NT2/D1 (cell line): Measurements from ENCODE around the gene RFX3.

Source experiments
- DNase-seq: peaks from one replicate; pipeline ENCODE4 v3.0.0-alpha.2; 2011; ENCODE audit warnings: low read depth, low spot score
- H3K27me3 ChIP-seq: 2 replicates; pipeline ENCODE4 v1.6.0; 2011; ENCODE audit warnings: mild to moderate bottlenecking; ENCODE audit not compliant: insufficient read length, insufficient read depth
- H3K36me3 ChIP-seq: 2 replicates; pipeline ENCODE4 v1.6.1; 2011; ENCODE audit warnings: mild to moderate bottlenecking, low read length, mixed read lengths; ENCODE audit not compliant: insufficient read depth, insufficient read length
- H3K4me1 ChIP-seq: 2 replicates; pipeline ENCODE4 v1.5.1; 2011; ENCODE audit not compliant: insufficient read depth, insufficient read length
- H3K4me3 ChIP-seq: 2 replicates; pipeline ENCODE4 v1.5.1; 2011; ENCODE audit warnings: low read depth; ENCODE audit not compliant: insufficient read length
- H3K9ac ChIP-seq: 2 replicates; pipeline ENCODE4 v1.6.0; 2011; ENCODE audit warnings: low read depth; ENCODE audit not compliant: insufficient read length
- H3K9me3 ChIP-seq: 2 replicates; pipeline ENCODE4 v1.5.1; 2011; ENCODE audit warnings: mild to moderate bottlenecking, low read length; ENCODE audit not compliant: insufficient read depth
- SUZ12 ChIP-seq: IDR thresholded peaks from 2 replicates; pipeline ENCODE4 v1.6.1; 2011; ENCODE audit not compliant: insufficient read length, insufficient read depth; ENCODE audit errors: extremely low read depth
- YY1 ChIP-seq: IDR thresholded peaks from 2 replicates; pipeline ENCODE4 v1.6.1; 2011; ENCODE audit not compliant: insufficient read length, insufficient read depth
- ZNF274 ChIP-seq: IDR thresholded peaks from 2 replicates; pipeline ENCODE4 v1.6.1; 2011; ENCODE audit warnings: mild to moderate bottlenecking, low read depth, low read length

RFX3 gene

DNA sequence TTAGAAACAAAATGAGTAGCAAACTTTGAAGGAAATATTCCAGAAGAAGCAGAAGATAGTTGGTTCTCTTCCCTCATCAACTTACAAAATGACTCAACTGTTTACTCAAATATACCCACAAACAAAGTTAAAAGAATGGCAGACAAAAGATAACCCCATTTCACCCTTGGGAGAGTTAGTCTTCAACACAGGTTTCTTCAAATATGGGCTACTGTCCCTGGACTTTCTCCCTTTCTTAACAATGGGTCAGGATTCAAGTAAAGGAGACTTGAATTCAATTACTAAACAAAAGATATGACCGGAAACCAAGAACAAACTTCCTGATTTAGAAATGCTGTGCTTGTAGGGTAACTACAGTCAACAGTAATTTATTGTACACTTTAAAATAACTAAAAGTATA lies 14.2 kb downstream of the RFX3 start:
- Histone ChIP-seq H3K4me1 (no peaks in the 10 kb centered on the region), H3K36me3 (no peaks in the 10 kb centered on the region), H3K9me3 (no peaks in the 10 kb centered on the region), H3K27me3 (no peaks in the 10 kb centered on the region), H3K9ac (no peak overlapping the region), H3K4me3 (no peak overlapping the region)
- DNase-seq = no peak
- TF ChIP-seq YY1 (no peak), ZNF274 (no peak), SUZ12 (no peak)

DNA sequence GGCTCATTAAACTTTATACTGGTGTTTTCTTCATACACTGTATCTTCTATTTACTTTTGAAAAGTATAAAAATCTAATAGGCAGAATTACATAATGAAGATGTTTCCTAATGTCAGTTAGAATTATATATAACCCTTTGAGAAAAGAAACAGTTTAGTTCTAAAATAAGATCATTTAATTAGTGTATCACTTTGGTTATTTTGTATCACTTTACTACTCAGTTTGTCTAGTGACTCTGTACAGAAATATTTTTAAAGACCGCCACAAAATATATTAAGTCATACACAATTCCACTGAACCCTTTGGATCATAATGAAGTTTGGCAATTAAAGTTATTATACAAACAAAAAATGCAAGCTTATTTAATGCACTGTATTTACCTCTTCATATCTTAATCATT lies 15.0 kb downstream of the RFX3 start:
- no peak overlapping the region for H3K4me3 ChIP-seq
- no peaks in the 10 kb centered on the region for H3K36me3 ChIP-seq
- no peaks in the 10 kb centered on the region for H3K4me1 ChIP-seq

DNA sequence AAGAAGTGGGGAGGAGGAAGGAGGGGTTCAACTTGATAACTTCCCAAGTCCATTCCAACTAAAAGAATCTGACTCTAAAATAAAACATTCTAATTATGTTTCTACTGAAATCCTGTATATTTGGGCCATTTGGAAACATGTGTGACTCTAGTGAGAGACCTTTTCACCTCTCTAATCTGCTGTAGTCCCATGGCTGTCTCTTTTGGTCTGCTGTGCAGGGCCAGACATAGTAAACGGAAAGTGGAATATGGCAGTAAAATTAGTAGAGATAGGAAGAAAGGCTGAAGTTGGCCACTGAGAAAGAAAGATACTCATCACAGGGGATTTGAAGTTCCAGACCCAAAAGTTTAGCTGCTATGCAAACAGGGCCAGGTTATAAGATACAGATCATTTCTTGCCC lies 15.9 kb downstream of the RFX3 start:
- Histone ChIP-seq H3K9me3 (no peaks in the 10 kb centered on the region), H3K9ac (no peak overlapping the region), H3K36me3 (no peaks in the 10 kb centered on the region), H3K27me3 (no peaks in the 10 kb centered on the region), H3K4me1 (no peaks in the 10 kb centered on the region), H3K4me3 (no peak overlapping the region)
- DNase-seq = no peak
- TF ChIP-seq ZNF274 = no peak
- no peak for TF ChIP-seq YY1
- no peak for TF ChIP-seq SUZ12

More for the DNA sequence above, 15.0 kb downstream of the RFX3 start:
- Histone ChIP-seq H3K9ac (no peak overlapping the region), H3K27me3 (no peaks in the 10 kb centered on the region), H3K9me3 (no peaks in the 10 kb centered on the region)
- DNase-seq = no peak
- TF ChIP-seq ZNF274 (no peak), YY1 (no peak), SUZ12 (no peak)

DNA sequence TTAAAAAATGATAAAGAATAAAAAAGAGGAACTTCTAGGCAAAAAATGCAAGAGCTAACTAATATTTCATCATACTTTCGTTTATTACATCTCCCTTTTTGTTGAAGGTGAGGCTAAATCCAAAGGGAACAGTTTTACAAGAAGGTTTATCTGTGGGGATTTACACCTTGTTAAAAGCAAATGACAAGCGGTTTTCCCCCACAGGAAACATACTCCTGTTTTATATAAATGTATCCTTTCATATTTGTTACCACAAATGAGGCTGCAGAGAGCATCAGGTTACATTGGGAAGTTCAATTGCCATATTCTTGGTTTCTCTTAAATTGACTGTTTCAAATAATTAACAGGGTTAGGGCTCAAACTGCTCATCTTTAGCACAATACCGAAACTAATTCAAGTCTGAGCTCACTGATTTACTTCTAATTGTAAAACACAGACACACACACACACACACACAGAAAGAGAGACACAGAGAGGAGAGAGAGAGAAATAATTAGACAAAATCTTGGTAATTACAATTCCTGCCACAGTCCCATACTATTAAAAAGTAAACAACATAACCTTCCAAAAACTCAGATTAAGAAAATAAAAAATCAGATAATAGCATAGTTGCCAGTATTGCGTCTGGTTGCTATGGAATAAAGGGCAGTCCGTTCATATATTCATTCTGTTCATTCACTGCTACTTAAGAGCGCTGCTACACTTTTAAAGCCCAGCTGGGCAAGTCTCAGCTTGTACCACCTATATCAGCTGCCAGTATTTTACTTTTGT lies 17.1 kb downstream of the RFX3 start:
- DNase-seq = no peak
- Histone ChIP-seq H3K27me3 (no peaks in the 10 kb centered on the region), H3K4me1 (no peaks in the 10 kb centered on the region), H3K4me3 (no peak overlapping the region), H3K36me3 (no peaks in the 10 kb centered on the region), H3K9ac (no peak overlapping the region), H3K9me3 (no peaks in the 10 kb centered on the region; the same call in 1 of the 2 replicates)
- TF ChIP-seq YY1 (no peak), SUZ12 (no peak), ZNF274 (no peak)

DNA sequence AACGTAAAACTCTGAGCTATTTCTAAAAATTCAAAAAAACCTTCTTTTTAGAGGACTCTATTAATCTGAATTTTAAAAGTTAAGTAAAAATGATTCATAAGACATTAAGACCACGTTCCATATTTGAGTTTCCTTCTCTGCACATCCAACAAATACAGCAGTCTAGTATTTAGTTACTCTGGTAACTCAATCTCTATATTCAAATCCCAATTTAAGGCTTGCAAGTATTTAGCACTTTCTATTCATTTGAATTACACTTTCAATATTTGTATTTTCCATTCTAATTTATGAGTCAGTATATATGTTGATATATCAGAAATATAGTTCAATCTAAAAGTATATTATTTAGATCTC lies 17.7 kb downstream of the RFX3 start:
- no peak overlapping the region for H3K4me3 ChIP-seq
- TF ChIP-seq SUZ12 = no peak
- no peak for TF ChIP-seq YY1
- TF ChIP-seq ZNF274 = no peak
- DNase-seq = no peak
- no peaks in the 10 kb centered on the region for H3K36me3 ChIP-seq
- H3K9me3 ChIP-seq = no peaks in the 10 kb centered on the region; the same call in 1 of the 2 replicates
- H3K4me1 ChIP-seq = no peaks in the 10 kb centered on the region
- H3K9ac ChIP-seq = no peak overlapping the region
- H3K27me3 ChIP-seq = no peaks in the 10 kb centered on the region

DNA sequence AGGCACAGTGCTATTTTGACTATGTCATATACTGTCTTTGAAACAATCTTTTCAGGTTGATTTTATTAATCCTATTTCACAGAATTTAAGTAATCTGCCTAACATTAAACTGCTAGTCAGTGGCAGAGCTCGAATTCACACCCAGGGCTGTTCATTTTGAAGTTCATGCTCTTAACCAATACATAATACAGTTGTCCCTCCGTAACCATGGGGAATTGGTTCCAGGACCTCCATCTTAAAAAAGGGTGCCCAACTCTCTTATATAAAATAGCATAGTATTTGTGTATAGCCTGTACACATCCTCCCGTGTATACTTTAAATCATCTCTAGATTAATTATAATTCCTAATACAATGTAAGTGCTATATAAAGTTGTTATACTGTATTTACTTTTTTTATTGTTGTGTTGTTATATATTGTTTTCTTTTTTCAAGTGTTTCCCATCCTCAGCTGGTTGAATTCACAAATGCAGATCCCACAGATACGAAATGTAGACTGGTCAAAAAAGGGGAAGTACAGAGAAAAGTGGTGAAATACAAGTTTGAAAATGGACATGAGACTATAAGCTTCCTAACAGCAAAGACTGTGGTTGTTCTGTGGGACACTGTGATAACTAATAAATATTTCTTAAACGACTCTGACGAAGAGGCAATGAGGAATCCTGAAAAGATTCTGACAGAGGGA lies 18.3 kb downstream of the RFX3 start:
- H3K36me3 ChIP-seq = no peaks in the 10 kb centered on the region
- H3K27me3 ChIP-seq = no peaks in the 10 kb centered on the region
- H3K9me3 ChIP-seq = no peaks in the 10 kb centered on the region; the same call in 1 of the 2 replicates
- no peak for DNase-seq
- H3K4me3 ChIP-seq = no peak overlapping the region
- TF ChIP-seq YY1 (no peak), ZNF274 (no peak), SUZ12 (no peak)
- no peaks in the 10 kb centered on the region for H3K4me1 ChIP-seq
- H3K9ac ChIP-seq = no peak overlapping the region

DNA sequence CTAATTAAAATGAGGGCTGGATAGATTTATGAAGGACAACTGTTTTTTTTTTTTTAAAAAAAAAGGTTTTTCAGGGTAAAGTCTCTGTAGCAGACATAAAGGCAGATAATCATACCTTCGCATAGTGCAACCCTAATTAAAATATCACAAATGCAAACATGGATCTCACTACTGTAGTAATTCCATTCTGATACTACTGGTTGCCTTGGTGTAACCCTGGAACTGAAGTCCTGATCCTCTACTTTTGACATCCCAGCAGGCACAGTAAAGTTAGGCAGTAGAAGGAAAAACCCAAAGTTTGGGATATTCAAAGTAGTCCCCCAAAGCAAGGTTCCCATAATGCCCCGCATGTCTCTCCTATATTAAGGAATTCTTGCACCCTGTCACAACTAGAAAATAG lies 19.6 kb downstream of the RFX3 start:
- H3K9me3 ChIP-seq = no peaks in the 10 kb centered on the region; the same call in 1 of the 2 replicates
- no peak overlapping the region for H3K4me3 ChIP-seq
- no peak overlapping the region for H3K9ac ChIP-seq
- no peak for TF ChIP-seq SUZ12
- TF ChIP-seq ZNF274 = no peak
- TF ChIP-seq YY1 = no peak
- H3K36me3 ChIP-seq = no peaks in the 10 kb centered on the region
- DNase-seq = no peak
- no peaks in the 10 kb centered on the region for H3K4me1 ChIP-seq
- no peaks in the 10 kb centered on the region for H3K27me3 ChIP-seq
